Upper lobe of right lung (tissue), 1 donor: Measurements from ENCODE around the gene CYFIP1. TPM values are rescaled to one million over a fixed set of nuclear protein-coding genes. Genes with fewer than 3 reads are reported as not detected.
"Not testable (repeated sequence)": the region's sequence is repeated elsewhere in the genome, so short reads cannot be mapped to it uniquely, and the experiment has no call there.

ENCODE experiments used
- ATAC-seq: fragments of 200-7000 bp; cut with Tn5 transposase; one replicate; pipeline ENCODE4 v1.9.1; 2020; ENCODE audit warnings: mild to moderate bottlenecking, moderate library complexity
- DNase-seq: peaks from one replicate; pipeline ENCODE4 v3.0.0-alpha.2; 2020
- H3K27ac ChIP-seq: fragments of 200-600 bp; one replicate; pipeline ENCODE4 v1.8.0; 2022
- H3K27me3 ChIP-seq: fragments of 200-600 bp; one replicate; pipeline ENCODE4 v1.8.0; 2022; ENCODE audit warnings: mild to moderate bottlenecking
- H3K36me3 ChIP-seq: fragments of 200-600 bp; one replicate; pipeline ENCODE4 v1.8.0; 2022
- H3K4me1 ChIP-seq: fragments of 200-600 bp; one replicate; pipeline ENCODE4 v1.8.0; 2022
- H3K4me3 ChIP-seq: fragments of 200-600 bp; one replicate; pipeline ENCODE4 v1.8.0; 2022; ENCODE audit warnings: mild to moderate bottlenecking
- H3K9me3 ChIP-seq: fragments of 200-600 bp; one replicate; pipeline ENCODE4 v1.8.0; 2022
- intact Hi-C: fragments of 100-400 bp; cut with DNase I; formaldehyde crosslinking; loops from one replicate; pipeline ENCODE4 v1.11.0; 2022
- total RNA-seq: library from RNA; stranded (reverse); fragmentation: NEBNext Ultra II Directional; extraction: Animal tissue kit (Norgen Biotek cat#: 25700); gene quantifications from one replicate; pipeline ENCODE4 v1.2.1, GENCODE V29; 2021
- TF ChIP-seq, protein P1 (sequence below): fragments of 200-600 bp; IDR thresholded peaks from one replicate; pipeline ENCODE4 v1.8.0; 2022; ENCODE audit warnings: antibody characterized with exemption
- donor health status: DM: no; HTN: yes; CAD: no; lungs with severe emphysema.

Gene CYFIP1
- total RNA-seq, 1 donor from 2014 or later = 139 TPM

DNA sequence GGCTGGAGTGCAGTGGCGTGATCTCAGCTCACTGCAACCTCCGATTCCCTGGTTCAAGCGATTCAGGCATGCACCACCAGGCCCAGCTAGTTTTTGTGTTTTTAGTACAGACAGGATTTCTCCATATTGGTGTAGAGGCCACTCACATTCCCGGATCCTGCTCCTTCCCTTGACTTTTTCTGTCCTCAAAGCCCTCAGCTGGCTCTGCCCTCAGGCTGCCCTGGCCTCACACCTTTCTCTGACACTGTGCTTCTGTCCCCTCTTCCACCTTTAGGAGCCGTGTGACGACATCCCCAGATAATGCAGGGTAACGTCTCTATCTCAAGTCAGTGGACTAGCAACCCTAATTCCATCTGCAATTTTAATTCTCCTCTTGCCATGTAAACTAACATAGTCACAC, 8.6 kb upstream of the CYFIP1 start:
- H3K4me3 ChIP-seq = no peak overlapping the region
- ATAC-seq = no peak
- no peak overlapping the region for H3K27ac ChIP-seq
- TF ChIP-seq, protein P1, sequence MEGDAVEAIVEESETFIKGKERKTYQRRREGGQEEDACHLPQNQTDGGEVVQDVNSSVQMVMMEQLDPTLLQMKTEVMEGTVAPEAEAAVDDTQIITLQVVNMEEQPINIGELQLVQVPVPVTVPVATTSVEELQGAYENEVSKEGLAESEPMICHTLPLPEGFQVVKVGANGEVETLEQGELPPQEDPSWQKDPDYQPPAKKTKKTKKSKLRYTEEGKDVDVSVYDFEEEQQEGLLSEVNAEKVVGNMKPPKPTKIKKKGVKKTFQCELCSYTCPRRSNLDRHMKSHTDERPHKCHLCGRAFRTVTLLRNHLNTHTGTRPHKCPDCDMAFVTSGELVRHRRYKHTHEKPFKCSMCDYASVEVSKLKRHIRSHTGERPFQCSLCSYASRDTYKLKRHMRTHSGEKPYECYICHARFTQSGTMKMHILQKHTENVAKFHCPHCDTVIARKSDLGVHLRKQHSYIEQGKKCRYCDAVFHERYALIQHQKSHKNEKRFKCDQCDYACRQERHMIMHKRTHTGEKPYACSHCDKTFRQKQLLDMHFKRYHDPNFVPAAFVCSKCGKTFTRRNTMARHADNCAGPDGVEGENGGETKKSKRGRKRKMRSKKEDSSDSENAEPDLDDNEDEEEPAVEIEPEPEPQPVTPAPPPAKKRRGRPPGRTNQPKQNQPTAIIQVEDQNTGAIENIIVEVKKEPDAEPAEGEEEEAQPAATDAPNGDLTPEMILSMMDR = no peak
- H3K9me3 ChIP-seq = no peaks in the 10 kb centered on the region
- no peaks in the 10 kb centered on the region for H3K4me1 ChIP-seq
- intact Hi-C loops = no loop called here
- DNase-seq = no peak
- H3K36me3 ChIP-seq = peaks cover under 1% of the 10 kb centered on the region
- no peaks in the 10 kb centered on the region for H3K27me3 ChIP-seq

- ATAC-seq, H3K9me3 ChIP-seq, H3K27ac ChIP-seq, H3K36me3 ChIP-seq, H3K27me3 ChIP-seq, H3K4me1 ChIP-seq, intact Hi-C loops, DNase-seq, H3K4me3 ChIP-seq: not testable (repeated sequence)
These were observed 1.8 kb upstream of the CYFIP1 start for GRCh38 chr15:22981931-22982330.

DNA sequence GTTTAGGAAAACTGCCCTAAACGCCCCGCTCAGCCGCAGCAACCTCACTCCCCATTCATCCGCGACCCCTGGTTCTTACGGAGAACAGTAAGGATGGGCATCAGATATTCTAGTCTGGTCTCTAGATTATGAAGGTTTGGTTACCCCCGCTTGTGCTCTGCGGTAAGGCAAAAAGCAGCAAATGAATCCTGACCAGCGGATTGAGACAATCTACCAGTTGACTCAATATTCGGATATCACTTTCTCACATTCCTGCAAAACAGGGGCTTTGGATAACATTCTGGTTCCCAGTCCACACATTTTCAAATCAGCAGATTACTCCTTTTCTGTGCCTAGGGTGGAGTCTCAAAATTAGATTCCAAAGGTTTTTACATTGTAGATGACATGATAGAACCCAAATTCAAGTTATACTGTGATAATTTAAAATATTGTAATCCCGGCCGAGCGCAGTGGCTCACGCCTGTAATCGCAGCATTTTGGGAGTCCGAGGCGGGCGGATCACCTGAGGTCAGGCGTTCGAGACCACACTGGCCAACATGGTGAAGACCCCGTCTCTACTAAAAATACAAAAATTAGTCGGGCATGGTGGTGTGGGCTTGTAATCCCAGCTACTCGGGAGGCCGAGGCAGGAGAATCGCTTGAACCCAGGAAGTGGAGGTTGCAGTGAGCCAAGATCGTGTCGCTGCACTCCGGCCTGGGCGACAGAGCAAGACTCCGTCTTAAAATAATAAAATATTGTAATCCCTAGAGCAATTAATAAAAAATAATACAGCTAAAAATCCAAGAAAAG, 1.1 kb upstream of the CYFIP1 start:
- intact Hi-C loops = no loop called here
- Histone ChIP-seq H3K4me1 (peaks cover 8% of the 10 kb centered on the region), H3K4me3 (peak overlapping the region; percentile 89), H3K27me3 (no peaks in the 10 kb centered on the region), H3K9me3 (no peaks in the 10 kb centered on the region), H3K36me3 (no peaks in the 10 kb centered on the region), H3K27ac (peak overlapping the region; percentile 84)
- ATAC-seq (no peak), DNase-seq (no peak)
- TF ChIP-seq, protein P1 = no peak

GRCh38 chr15:22979238-22980188, 655 bp downstream of the CYFIP1 start:
- intact Hi-C loops = no loop called here

GRCh38 chr15:22978691-22979237, 1.4 kb downstream of the CYFIP1 start:
- Histone ChIP-seq H3K4me3 (peak overlapping the region; percentile 89), H3K27me3 (no peaks in the 10 kb centered on the region), H3K36me3 (no peaks in the 10 kb centered on the region), H3K4me1 (peaks cover 11% of the 10 kb centered on the region), H3K9me3 (no peaks in the 10 kb centered on the region), H3K27ac (peak overlapping the region; percentile 84)
- intact Hi-C loops = no loop called here
- TF ChIP-seq, protein P1 = no peak
- DNase-seq (no peak), ATAC-seq (peak; percentile 7)

More at GRCh38 chr15:22979238-22980188, 655 bp downstream of the CYFIP1 start:
- H3K9me3 ChIP-seq = no peaks in the 10 kb centered on the region
- H3K27me3 ChIP-seq = no peaks in the 10 kb centered on the region
- H3K4me1 ChIP-seq = peaks cover 9% of the 10 kb centered on the region
- peak overlapping the region; percentile 84 for H3K27ac ChIP-seq
- H3K36me3 ChIP-seq = no peaks in the 10 kb centered on the region
- peak; percentile 66 for ATAC-seq
- TF ChIP-seq, protein P1 = no peak
- DNase-seq = peak; percentile 84
- H3K4me3 ChIP-seq = peak overlapping the region; percentile 89
